Right ventricle myocardium superior (tissue), 1 donor: Measurements from ENCODE around the gene ADCY9. TPM values are rescaled to one million over a fixed set of nuclear protein-coding genes. Genes with fewer than 3 reads are reported as not detected.
"Not testable (repeated sequence)": the region's sequence is repeated elsewhere in the genome, so short reads cannot be mapped to it uniquely, and the experiment has no call there.

Source experiments
- ATAC-seq: fragments of 200-7000 bp; cut with Tn5 transposase; one replicate; pipeline ENCODE4 v1.9.1; 2020; ENCODE audit warnings: mild to moderate bottlenecking; ENCODE audit not compliant: poor library complexity
- DNase-seq: peaks from one replicate; pipeline ENCODE4 v3.0.0-alpha.2; 2020
- intact Hi-C: fragments of 100-400 bp; cut with DNase I; formaldehyde crosslinking; loops from one replicate; pipeline ENCODE4 v1.11.2; 2022
- total RNA-seq: library from RNA; stranded (reverse); fragmentation: NEBNext Ultra II Directional; extraction: Animal tissue kit (Norgen Biotek cat#: 25700); gene quantifications from one replicate; pipeline ENCODE4 v1.2.1, GENCODE V29; 2021
- donor health status: DM: no; HTN: yes; CAD: no; lungs with severe emphysema.

Gene ADCY9
- total RNA-seq, 1 donor from 2014 or later: 44.8 TPM

- ATAC-seq (peak; percentile 43), DNase-seq (no peak)
- intact Hi-C loops: no loop called here
Measured at GRCh38 chr16:3951861-3952736, 164.1 kb downstream of the ADCY9 start.

GRCh38 chr16:3951380-3951779, 164.9 kb downstream of the ADCY9 start:
- DNase-seq, ATAC-seq, intact Hi-C loops: not testable (repeated sequence)

GRCh38 chr16:3950343-3951193, 165.7 kb downstream of the ADCY9 start:
- peak; percentile 73 for ATAC-seq
- DNase-seq: peak; percentile 91
- intact Hi-C loops: no loop called here

GRCh38 chr16:3949946-3950342, 166.3 kb downstream of the ADCY9 start:
- no peak for ATAC-seq
- no peak for DNase-seq
- intact Hi-C loops: no loop called here

- intact Hi-C loops: no loop called here
- peak; percentile 56 for DNase-seq
- ATAC-seq: peak; percentile 34
Measured at GRCh38 chr16:3949287-3949686, 167.0 kb downstream of the ADCY9 start.

- intact Hi-C loops: no loop called here
- ATAC-seq (no peak), DNase-seq (no peak)
Measured at GRCh38 chr16:3948378-3948995, 167.8 kb downstream of the ADCY9 start.

- ATAC-seq (no peak), DNase-seq (no peak)
- intact Hi-C loops: no loop called here
Measured at GRCh38 chr16:3946604-3947180, 169.6 kb downstream of the ADCY9 start.

- ATAC-seq: peak; percentile 16
- intact Hi-C loops: no loop called here
- DNase-seq: peak; percentile 56
Measured at GRCh38 chr16:3945751-3946603, 170.3 kb downstream of the ADCY9 start.

- ATAC-seq, intact Hi-C loops, DNase-seq: not testable (repeated sequence)
Measured at GRCh38 chr16:3944457-3944856, 171.8 kb downstream of the ADCY9 start.

- DNase-seq, ATAC-seq, intact Hi-C loops: not testable (repeated sequence)
Measured at GRCh38 chr16:3942146-3942545, 174.1 kb downstream of the ADCY9 start.

- intact Hi-C loops: no loop called here
- peak; percentile 71 for DNase-seq
Measured at GRCh38 chr16:3938843-3939624, 177.2 kb downstream of the ADCY9 start.

GRCh38 chr16:3938471-3938842, 177.8 kb downstream of the ADCY9 start:
- intact Hi-C loops: no loop called here
- no peak for DNase-seq
- peak; percentile 33 for ATAC-seq

More at GRCh38 chr16:3938843-3939624, 177.2 kb downstream of the ADCY9 start:
- ATAC-seq: peak; percentile 95

- no peak for ATAC-seq
- intact Hi-C loops: no loop called here
- no peak for DNase-seq
Measured at GRCh38 chr16:3937066-3937875, 179.0 kb downstream of the ADCY9 start.

GRCh38 chr16:3935921-3936320, 180.3 kb downstream of the ADCY9 start:
- DNase-seq (no peak), ATAC-seq (no peak)
- intact Hi-C loops: no loop called here

GRCh38 chr16:3934491-3935181, 181.6 kb downstream of the ADCY9 start:
- ATAC-seq (no peak), DNase-seq (no peak)
- intact Hi-C loops: no loop called here

GRCh38 chr16:3927147-3927546, 189.1 kb downstream of the ADCY9 start:
- intact Hi-C loops, DNase-seq, ATAC-seq: not testable (repeated sequence)
